ENCODE measurements around the gene MOB3B. TPM values are rescaled to one million over a fixed set of nuclear protein-coding genes. Genes with fewer than 3 reads are reported as not detected.

Gene MOB3B
- total and polyA plus RNA-seq, 10 of the 15 experiments (the other 5 are each of a cell fraction or from before 2014, with no cell fraction given), result 0.44 to 2.7 (median 0.91) TPM

DNA sequence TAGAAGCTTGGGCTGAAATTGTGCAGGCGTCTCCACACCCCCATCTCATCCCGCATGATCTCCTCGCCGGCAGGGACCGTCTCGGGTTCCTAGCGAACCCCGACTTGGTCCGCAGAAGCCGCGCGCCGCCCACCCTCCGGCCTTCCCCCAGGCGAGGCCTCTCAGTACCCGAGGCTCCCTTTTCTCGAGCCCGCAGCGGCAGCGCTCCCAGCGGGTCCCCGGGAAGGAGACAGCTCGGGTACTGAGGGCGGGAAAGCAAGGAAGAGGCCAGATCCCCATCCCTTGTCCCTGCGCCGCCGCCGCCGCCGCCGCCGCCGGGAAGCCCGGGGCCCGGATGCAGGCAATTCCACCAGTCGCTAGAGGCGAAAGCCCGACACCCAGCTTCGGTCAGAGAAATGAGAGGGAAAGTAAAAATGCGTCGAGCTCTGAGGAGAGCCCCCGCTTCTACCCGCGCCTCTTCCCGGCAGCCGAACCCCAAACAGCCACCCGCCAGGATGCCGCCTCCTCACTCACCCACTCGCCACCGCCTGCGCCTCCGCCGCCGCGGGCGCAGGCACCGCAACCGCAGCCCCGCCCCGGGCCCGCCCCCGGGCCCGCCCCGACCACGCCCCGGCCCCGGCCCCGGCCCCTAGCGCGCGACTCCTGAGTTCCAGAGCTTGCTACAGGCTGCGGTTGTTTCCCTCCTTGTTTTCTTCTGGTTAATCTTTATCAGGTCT lies 43.5 kb upstream of the MOB3B start, which contains the start of gene C9orf72 (continued):
- TF ChIP-seq, protein P1, sequence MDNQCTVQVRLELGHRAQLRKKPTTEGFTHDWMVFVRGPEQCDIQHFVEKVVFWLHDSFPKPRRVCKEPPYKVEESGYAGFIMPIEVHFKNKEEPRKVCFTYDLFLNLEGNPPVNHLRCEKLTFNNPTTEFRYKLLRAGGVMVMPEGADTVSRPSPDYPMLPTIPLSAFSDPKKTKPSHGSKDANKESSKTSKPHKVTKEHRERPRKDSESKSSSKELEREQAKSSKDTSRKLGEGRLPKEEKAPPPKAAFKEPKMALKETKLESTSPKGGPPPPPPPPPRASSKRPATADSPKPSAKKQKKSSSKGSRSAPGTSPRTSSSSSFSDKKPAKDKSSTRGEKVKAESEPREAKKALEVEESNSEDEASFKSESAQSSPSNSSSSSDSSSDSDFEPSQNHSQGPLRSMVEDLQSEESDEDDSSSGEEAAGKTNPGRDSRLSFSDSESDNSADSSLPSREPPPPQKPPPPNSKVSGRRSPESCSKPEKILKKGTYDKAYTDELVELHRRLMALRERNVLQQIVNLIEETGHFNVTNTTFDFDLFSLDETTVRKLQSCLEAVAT (IDR thresholded peaks at IDR 0.05), result 0 out of 2 replicates have a peak, but pooled peaks have one; percentile 16
- TF ChIP-seq YY1 (IDR thresholded peaks at IDR 0.05; ENCODE audit: low read depth, low read length) (no peak), ZNF207 (IDR thresholded peaks at IDR 0.05; ENCODE audit: borderline replicate concordance) (peak; percentile 21; the same call in 1 of the 2 replicates), IKZF2 (IDR thresholded peaks at IDR 0.05) (peak in 1 of 2 experiments; percentile 34; a peak in 1 of 4 replicates), DPF2 (IDR thresholded peaks at IDR 0.05) (peak; percentile 76), ETV6 (conservative IDR thresholded peaks at IDR 0.05 in 1 of 2, IDR thresholded peaks at IDR 0.05 in 1 of 2; ENCODE audit: borderline replicate concordance in 1 of 2, low read depth in 1 of 2) (0 out of 4 replicates have a peak, but pooled peaks of 1 of the 2 experiments have one; percentile 10), RB1 (IDR thresholded peaks at IDR 0.05; ENCODE audit: borderline replicate concordance) (0 out of 2 replicates have a peak, but pooled peaks have one; percentile 63), BRCA1 (IDR thresholded peaks at IDR 0.05; ENCODE audit: low read depth, low read length) (no peak), TCF12 (IDR thresholded peaks at IDR 0.05; ENCODE audit: low read depth, low read length) (peak; percentile 45; the same call in 1 of the 2 replicates), SIN3A (IDR thresholded peaks at IDR 0.05; ENCODE audit: low read depth, low read length) (no peak), IKZF1 (conservative IDR thresholded peaks at IDR 0.05) (peak; percentile 79), LARP7 (IDR thresholded peaks at IDR 0.05) (peak; percentile 38; the same call in 1 of the 2 replicates), GATAD2B (conservative IDR thresholded peaks at IDR 0.05; ENCODE audit: low read depth) (peak; percentile 82), POLR2AphosphoS5 (IDR thresholded peaks at IDR 0.05; ENCODE audit: low read length) (peak; percentile 3; the same call in 1 of the 2 replicates), RUNX3 (IDR thresholded peaks at IDR 0.05; ENCODE audit: low read length) (peak; percentile 66)
- TF ChIP-seq, protein P2, sequence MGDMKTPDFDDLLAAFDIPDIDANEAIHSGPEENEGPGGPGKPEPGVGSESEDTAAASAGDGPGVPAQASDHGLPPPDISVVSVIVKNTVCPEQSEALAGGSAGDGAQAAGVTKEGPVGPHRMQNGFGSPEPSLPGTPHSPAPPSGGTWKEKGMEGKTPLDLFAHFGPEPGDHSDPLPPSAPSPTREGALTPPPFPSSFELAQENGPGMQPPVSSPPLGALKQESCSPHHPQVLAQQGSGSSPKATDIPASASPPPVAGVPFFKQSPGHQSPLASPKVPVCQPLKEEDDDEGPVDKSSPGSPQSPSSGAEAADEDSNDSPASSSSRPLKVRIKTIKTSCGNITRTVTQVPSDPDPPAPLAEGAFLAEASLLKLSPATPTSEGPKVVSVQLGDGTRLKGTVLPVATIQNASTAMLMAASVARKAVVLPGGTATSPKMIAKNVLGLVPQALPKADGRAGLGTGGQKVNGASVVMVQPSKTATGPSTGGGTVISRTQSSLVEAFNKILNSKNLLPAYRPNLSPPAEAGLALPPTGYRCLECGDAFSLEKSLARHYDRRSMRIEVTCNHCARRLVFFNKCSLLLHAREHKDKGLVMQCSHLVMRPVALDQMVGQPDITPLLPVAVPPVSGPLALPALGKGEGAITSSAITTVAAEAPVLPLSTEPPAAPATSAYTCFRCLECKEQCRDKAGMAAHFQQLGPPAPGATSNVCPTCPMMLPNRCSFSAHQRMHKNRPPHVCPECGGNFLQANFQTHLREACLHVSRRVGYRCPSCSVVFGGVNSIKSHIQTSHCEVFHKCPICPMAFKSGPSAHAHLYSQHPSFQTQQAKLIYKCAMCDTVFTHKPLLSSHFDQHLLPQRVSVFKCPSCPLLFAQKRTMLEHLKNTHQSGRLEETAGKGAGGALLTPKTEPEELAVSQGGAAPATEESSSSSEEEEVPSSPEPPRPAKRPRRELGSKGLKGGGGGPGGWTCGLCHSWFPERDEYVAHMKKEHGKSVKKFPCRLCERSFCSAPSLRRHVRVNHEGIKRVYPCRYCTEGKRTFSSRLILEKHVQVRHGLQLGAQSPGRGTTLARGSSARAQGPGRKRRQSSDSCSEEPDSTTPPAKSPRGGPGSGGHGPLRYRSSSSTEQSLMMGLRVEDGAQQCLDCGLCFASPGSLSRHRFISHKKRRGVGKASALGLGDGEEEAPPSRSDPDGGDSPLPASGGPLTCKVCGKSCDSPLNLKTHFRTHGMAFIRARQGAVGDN (IDR thresholded peaks at IDR 0.05), result 0 out of 2 replicates have a peak, but pooled peaks have one; percentile 39
- TF ChIP-seq, protein P3, sequence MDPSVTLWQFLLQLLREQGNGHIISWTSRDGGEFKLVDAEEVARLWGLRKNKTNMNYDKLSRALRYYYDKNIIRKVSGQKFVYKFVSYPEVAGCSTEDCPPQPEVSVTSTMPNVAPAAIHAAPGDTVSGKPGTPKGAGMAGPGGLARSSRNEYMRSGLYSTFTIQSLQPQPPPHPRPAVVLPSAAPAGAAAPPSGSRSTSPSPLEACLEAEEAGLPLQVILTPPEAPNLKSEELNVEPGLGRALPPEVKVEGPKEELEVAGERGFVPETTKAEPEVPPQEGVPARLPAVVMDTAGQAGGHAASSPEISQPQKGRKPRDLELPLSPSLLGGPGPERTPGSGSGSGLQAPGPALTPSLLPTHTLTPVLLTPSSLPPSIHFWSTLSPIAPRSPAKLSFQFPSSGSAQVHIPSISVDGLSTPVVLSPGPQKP (IDR thresholded peaks at IDR 0.05; ENCODE audit: low read depth, low read length), result no peak

All from GM12878 (cell line).